IPS-18c (cell line): ENCODE measurements around the gene MTRR.

ENCODE experiments used
- H3K4me3 ChIP-seq: 2 replicates; pipeline ENCODE4 v1.7.0; 2013; ENCODE audit warnings: low read depth, mild to moderate bottlenecking, low read length, moderate library complexity; ENCODE audit not compliant: insufficient read depth
- H3K9me3 ChIP-seq: one replicate; pipeline ENCODE4 v1.6.1; 2013; ENCODE audit warnings: mild to moderate bottlenecking, low read length, moderate library complexity; ENCODE audit not compliant: control insufficient read depth, insufficient read depth

Gene MTRR

DNA sequence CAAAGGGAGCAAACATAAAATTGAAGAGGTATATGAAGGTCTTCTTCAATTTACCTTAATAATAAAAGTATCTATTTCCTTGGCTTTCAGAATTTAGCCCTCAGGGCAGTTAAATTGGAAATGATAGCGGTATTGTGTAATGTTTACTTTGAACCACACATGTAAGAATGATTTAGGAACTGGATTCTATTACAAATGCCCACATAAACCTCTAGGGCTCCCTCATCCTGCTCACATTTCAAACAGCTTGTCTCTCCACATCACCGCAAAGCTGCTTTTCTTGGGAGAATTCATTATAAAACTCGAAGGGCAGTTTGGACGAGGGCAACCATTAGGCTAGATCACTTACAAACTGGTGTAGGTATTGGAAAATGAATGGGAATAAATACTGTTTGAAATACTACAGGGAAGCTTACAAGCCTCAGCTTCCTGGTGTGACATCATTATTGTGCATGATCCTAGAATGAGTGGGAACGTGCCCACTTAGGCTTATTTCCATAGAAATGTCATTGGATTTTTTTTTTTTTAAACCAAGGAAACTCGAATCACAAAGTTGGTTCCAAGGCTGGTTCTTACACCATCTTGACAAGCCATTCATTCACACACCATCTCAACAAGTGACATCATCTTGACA is 47.3 kb downstream of the MTRR start:
- H3K4me3 ChIP-seq: no peak overlapping the region
- H3K9me3 ChIP-seq: peaks cover 7% of the 10 kb centered on the region

DNA sequence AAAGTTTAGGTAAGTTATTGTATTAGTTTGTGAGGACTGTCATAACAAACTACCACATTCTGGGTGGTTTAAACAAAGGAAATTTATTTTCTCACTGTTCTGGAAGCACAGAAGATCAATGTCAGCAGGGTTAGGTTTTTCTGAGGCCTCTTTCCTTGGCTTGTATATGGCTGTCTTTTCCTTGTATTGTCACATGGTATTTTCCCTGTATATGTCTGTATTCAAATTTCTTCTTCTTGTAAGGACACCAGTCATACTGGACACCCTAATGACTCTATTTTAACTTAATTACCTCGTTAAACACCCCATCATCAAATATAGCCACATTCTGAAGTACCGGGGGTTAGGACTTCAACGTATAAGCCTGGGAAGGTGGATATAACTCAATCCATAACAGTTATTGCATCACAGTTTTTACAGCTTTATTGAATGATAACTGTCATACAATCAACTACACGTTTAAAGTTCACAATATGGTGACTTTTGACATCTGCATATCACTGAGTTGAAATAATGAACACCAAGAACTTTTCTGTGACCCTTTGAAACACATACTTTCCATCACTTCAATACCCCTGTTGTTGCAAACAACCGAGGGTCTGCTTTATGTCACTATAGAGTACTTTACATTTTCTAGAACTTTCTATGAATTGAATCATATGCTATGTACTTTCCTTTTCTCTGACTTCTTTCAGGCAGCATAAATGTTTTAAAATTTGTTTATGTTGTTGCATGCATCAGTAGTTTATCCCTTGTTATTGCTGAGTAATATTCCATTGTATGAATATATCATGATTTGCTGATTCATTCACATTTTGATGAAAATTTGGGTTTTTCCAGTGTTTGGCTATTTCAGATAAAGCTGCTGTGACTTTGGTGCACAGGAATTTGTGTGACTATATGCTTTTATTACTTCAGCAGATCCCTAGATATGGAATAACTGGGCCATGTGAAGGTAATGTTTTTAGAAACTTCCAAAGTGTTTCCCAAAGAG is 48.5 kb downstream of the MTRR start:
- H3K9me3 ChIP-seq: peaks cover 6% of the 10 kb centered on the region
- H3K4me3 ChIP-seq: no peak overlapping the region

DNA sequence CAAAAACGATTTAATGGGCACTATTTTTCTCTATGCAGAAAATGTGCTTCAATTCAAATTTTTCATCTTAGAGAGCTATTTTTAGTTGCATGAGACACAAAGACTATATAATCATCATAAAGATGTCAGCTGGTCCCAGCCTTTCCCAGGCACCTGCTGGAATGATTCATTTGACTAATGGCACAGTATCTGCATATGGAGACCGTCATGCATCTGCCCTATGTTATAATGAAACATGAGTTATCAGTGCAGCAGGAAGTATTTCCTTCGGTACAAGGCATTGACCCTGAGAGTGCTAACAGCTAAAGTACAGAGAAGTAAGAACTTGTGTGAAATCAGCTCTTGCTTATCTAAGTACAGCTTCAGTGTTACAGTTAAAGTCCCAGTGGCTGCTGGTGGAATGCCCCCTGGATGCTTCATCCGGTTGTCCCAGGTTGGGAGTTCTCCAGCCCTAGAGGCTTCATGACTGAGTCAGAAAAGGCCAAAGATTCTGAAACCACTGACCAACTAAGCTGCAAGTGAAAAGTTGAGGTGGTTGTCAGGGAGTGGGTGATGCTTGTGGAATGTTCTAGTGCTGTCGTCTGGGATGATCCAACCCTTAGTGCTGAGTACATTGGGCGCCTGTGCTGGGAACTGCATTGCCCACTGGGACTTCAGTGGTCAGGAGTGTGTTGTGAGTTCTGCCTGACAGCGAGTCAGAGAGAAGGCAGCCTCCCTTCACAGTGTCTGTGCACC is 57.2 kb downstream of the MTRR start:
- Histone ChIP-seq H3K9me3 (no peaks in the 10 kb centered on the region), H3K4me3 (no peak overlapping the region)

- Histone ChIP-seq H3K9me3 (no peaks in the 10 kb centered on the region), H3K4me3 (no peak overlapping the region)
These were observed 57.8 kb downstream of the MTRR start for GRCh38 chr5:7926720-7927119.

GRCh38 chr5:7927466-7928375 is 58.8 kb downstream of the MTRR start:
- no peak overlapping the region for H3K4me3 ChIP-seq
- no peaks in the 10 kb centered on the region for H3K9me3 ChIP-seq

- Histone ChIP-seq H3K4me3 (no peak overlapping the region), H3K9me3 (no peaks in the 10 kb centered on the region)
These were observed 61.1 kb downstream of the MTRR start for GRCh38 chr5:7930011-7930410.

DNA sequence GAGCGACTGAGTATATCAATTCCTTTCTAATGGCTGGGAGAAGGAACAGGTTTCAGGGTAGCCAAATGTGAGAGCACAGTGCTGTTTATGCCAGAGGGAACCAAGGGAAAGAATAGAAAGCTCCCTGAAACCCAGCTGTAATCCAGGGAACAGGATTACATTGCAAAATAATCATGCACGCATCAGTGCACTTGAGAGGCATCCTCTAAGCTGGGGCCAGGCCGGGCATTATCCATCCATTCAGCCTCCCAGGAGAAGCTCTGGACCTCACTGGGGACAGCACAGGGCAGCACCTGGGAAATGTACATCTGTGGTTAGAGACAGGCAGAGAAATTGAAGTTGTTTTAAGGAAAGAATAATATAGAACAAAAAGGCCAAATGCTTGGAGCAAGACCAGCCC is 72.7 kb downstream of the MTRR start:
- H3K4me3 ChIP-seq: no peak overlapping the region
- H3K9me3 ChIP-seq: peaks cover 2% of the 10 kb centered on the region

GRCh38 chr5:7947301-7947700 is 78.4 kb downstream of the MTRR start:
- no peaks in the 10 kb centered on the region for H3K9me3 ChIP-seq

More at GRCh38 chr5:7947301-7947700, 78.4 kb downstream of the MTRR start:
- H3K4me3 ChIP-seq: no peak overlapping the region
